HG02852 (cell line): ENCODE measurements around the gene MIF.
A peak's percentile ranks its signal among the peaks of the same experiment; 100 is the strongest.
"Not testable (repeated sequence)": the region's sequence is repeated elsewhere in the genome, so short reads cannot be mapped to it uniquely, and the experiment has no call there.

ENCODE experiments used
- ATAC-seq: cut with Tn5 transposase; IDR thresholded peaks from one replicate; pipeline ENCODE4 v1.9.1; 2021; ENCODE audit warnings: mild to moderate bottlenecking, moderate library complexity; ENCODE audit not compliant: unreplicated experiment

The MIF gene

GRCh38 chr22:23900227-23900626, 6.0 kb downstream of the MIF start:
- not testable (repeated sequence) for ATAC-seq

GRCh38 chr22:23901600-23901999, 7.4 kb downstream of the MIF start:
- no peak for ATAC-seq

DNA sequence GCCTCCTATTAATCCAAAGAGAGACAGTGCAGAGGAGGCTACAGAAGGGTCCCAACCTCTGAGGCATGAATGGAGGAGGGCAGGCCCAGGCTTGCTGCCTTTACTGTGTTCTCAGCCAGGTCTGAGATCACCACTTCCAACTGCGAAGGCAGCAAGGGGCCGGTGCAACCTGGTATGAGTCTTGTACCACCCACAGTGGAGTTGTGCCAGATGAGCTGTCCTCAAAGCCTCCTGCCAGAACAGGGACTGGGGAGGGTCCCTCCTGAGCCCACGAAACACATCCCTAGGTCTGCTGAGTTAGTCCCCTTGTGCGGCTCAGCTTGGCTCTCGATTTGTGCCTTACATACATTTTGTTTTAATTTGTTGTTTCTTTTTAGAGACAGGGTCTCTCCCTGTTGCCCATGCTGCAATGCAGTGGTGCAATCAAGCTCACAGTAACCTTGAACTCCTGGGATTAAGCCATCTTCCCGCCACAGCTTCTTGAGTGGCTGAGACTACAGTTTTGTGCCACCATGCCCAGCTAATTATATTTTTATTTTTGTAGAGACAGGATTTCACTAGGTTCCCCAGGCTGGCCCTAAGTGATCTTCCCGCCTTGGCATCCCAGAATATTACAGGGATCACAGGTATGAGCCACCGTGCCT, 9.3 kb downstream of the MIF start:
- ATAC-seq, result no peak

GRCh38 chr22:23904573-23905254, 10.5 kb downstream of the MIF start:
- no peak for ATAC-seq

DNA sequence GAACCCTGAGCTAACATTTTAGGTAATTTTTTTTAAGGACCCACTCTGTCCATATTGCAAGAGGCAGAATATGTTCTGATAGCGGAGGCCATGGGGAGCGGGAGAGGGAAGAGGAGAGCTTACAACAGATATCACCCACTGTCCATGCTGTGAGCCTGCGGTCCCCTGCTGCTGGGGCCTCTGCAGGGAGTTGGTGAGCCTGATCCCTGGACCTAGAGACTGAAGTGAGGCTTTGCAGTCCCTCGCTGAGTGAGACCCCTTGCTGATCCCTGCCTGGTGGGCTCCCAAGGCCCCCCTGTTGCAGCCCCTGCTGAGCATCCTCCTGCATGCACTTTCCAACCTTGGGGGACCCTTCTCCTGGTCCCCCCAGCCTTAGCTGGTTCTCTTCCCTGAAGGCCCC, 12.5 kb downstream of the MIF start:
- no peak for ATAC-seq

- ATAC-seq, result not testable (repeated sequence)
Observed at GRCh38 chr22:23907423-23907822, 13.2 kb downstream of the MIF start.

- ATAC-seq, result no peak
Observed at GRCh38 chr22:23908587-23909205, 14.5 kb downstream of the MIF start.

DNA sequence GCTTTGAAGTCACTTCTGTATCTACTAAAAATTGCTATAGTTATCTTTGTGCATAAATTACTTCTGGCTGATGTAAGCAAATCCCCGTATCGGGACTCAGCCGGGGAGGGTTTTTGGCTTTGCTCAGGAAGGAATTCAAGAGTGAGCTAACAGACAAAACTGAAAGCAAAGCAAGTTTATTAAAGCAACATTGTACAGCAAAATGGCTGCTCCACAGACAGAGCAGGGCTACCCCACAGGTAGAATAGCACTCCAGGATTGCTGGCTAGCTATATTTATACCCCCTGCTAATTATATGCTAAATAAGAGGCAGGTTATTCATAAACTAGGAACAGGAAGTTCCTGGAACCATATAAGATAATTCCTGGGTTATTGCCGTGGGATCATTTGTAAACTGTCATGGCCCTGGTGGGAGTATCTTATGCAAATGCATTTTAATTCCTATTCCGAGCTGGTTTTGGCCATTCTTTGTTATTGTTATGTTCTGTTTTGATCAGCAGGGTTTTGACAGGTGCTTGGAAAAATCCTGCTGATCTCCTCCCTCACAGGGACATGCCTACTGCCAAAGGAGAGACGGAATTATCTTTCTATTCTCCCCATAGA, 15.2 kb downstream of the MIF start:
- no peak for ATAC-seq

DNA sequence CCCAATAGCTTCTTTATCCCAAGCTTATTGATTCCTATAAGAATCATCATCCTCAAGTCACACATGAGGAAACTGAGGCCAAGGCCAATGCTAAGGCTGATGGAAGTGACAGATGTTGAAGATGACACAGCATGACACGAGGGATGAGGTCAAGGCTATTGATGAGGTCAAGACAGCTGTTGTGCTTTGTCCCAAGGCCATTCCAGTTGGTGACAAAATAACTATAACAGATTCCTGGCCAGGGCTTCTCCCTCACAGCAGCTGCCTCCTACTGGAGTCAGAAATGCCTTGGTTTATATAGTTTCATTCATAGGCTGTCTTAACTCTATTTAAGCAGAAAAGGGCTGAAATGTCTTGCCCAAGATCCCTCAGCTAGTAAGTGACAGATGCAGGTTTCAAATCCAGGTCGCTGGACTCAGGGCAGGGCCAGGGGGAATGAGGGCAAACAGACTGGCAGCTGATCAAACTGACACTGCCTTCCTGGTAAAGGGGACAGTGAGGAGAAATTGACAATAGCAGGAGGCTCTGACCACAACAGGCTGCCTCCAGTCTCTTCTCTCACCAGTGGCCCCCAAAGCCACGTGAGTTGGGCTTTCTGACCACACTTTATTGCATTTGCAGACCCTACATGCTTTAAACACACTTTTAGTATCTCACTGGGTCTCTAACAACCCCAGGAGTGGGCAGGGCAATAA, 16.5 kb downstream of the MIF start:
- ATAC-seq, result no peak

DNA sequence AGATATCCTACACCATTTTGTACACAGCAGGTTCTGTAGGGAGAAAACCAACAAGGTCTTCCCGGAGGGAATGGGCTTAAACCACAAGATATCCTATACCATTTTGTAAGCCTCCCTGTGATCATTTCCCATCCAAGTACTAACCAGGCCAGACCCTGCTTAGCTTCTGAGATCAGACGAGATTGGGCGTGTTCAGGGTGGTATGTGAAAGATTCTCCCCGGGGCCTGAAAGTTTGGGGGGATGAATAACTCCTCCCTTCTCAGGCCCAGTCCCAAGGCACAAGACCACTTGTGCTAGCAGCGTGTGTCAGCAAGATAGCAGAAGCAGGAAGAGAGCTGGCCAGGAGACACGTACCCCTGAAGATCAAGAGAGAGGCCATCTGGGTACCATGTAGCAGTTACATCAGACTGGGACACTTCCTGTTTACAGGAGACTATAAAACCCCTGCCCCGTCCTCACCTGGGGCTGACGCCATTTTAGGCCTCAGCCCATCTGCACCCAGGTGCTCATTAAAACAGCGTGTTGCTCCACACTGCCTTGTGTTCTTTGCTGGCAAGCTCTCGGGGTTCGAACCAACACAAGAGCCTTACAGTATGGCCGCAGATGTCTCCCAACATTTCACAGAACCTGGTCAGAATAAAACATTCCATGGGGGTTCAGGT, 17.3 kb downstream of the MIF start:
- no peak for ATAC-seq

DNA sequence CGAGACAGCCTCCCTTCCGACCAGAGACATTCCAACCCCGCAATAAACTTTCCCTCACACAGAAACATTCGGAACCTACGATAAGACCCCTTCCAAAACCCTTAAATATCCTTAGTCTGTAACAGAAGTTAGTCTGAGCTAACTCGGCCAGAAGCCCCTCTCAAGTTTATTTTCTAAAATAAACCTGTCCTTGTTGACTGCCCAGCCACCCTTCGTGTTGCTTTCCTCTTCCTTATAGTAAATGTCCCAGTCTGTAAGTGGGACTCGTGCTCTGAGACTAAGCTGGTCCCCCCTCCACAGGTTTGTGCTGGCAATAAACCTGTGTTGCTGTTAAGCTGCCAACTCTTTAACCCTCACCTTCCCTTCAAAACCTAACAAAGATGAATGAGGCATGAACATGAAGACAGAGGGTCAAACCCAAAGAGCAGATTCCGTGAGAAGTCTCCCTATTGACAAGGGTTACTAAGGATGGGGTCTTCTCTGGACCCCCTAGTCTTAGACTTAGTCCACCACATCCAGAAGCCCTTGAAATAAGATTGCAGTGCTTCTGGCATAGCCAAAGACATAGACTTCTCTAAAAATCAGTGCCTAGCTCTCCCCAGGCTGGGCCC, 18.2 kb downstream of the MIF start:
- no peak for ATAC-seq

GRCh38 chr22:23913306-23913660, 19.1 kb downstream of the MIF start:
- peak; percentile 5 for ATAC-seq

DNA sequence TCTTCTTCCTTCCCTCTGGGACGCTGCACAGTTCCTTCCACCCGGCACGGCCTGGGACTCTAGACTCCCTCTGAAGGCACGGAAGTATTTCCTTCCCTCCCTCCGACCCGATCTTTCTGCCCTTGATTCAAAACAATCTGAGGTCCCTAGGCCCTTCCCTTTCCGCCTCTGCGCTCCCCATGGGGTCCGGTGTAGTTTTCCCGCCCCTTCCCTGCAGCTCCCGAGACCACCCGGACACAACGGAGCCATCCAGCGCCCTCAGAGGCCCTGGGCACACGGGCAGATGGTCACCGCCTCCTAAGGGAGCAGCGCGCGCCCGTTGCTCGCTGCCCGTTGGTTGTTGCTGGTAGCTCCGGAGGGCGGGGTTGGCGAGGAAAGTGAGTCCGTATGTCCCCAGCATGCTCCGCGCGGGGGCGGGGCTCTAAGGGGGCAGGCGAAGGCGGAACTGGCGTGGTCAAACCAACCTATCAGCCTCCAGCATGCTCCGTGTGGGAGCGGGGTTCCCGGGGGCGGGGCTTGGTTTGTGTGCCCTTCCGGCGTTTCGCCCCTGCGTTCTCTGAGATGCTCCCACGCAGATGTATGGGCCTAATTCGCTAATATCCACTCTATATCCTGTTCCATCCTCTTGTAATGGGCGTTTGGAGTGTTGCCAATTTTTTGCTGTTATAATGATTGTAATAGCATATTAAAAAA, 19.6 kb downstream of the MIF start:
- ATAC-seq, result peak; percentile 96

DNA sequence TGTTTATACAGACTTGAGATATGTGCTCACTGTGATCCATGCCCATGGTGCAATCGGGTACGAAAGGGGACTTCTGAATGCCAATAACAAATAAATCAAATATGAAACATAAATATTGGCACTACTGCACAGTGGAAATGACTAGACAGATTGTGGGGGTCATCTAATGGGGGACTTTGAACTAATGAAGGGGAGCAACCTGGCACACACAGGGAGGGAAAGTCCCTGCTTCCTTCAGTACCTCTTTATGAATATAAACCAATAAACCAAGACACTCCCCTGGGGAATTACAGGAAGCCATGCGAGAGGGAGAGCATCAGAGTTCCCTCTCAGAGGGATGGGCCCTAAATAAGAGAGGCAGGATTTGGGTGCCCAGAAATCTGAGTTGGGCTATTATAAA, 21.1 kb downstream of the MIF start:
- ATAC-seq, result no peak

- not testable (repeated sequence) for ATAC-seq
Observed at GRCh38 chr22:23920267-23920611, 26.1 kb downstream of the MIF start.

DNA sequence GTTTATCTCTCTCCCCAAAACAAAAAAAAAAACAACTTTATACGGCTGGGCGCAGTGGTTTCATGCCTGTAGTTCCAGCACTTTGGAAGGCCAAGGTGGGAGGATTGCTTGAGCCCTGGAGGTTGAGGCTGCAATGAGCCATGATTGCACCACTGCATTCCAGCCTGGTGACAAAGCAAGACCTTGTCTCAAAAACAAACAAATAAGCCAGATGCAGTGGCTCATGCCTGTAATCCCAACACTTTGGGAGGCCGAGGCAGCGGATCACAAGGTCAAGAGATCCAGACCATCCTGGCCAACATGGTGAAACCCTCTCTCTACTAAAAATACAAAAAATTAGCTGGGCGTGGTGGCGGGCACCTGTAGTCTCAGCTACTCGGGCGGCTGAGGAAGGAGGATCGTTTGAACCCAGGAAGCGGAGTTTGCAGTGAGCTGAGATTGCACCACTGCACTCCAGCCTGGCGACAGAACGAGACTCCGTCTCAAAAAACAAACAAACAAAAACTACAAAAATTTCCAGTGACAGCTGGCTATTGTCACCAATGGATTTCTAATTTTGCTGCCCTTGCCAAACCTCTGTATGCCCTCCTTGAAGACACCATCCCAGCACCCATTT, 27.5 kb downstream of the MIF start:
- not testable (repeated sequence) for ATAC-seq

GRCh38 chr22:23922921-23923320, 28.7 kb downstream of the MIF start:
- no peak for ATAC-seq

- ATAC-seq, result no peak
Observed at GRCh38 chr22:23925020-23925606, 30.9 kb downstream of the MIF start.

GRCh38 chr22:23926561-23926960, 32.4 kb downstream of the MIF start:
- ATAC-seq, result no peak
